Measurements from ENCODE around the gene FAM171A1.
"Not testable (repeated sequence)": the region's sequence is repeated elsewhere in the genome, so short reads cannot be mapped to it uniquely, and the experiment has no call there.

Gene FAM171A1

GRCh38 chr10:15236340-15236739, 134.7 kb downstream of the FAM171A1 start:
- DNase-seq: no peak

GRCh38 chr10:15232279-15232678, 138.8 kb downstream of the FAM171A1 start:
- DNase-seq: no peak

GRCh38 chr10:15231426-15231825, 139.7 kb downstream of the FAM171A1 start:
- DNase-seq: no peak

- no peak for DNase-seq
Observed at GRCh38 chr10:15230257-15230656, 140.8 kb downstream of the FAM171A1 start.

GRCh38 chr10:15229268-15229667, 141.8 kb downstream of the FAM171A1 start:
- DNase-seq: no peak

- DNase-seq: no peak
Observed at GRCh38 chr10:15228426-15228825, 142.7 kb downstream of the FAM171A1 start.

GRCh38 chr10:15227611-15228372, 143.3 kb downstream of the FAM171A1 start:
- DNase-seq: no peak

GRCh38 chr10:15225511-15225910, 145.6 kb downstream of the FAM171A1 start:
- no peak for DNase-seq

GRCh38 chr10:15224948-15225347, 146.1 kb downstream of the FAM171A1 start:
- no peak for DNase-seq

GRCh38 chr10:15223174-15223573, 147.9 kb downstream of the FAM171A1 start:
- no peak for DNase-seq

GRCh38 chr10:15222511-15222910, 148.6 kb downstream of the FAM171A1 start:
- DNase-seq: no peak

GRCh38 chr10:15220445-15220844, 150.6 kb downstream of the FAM171A1 start:
- no peak for DNase-seq

GRCh38 chr10:15216700-15217099, 154.4 kb downstream of the FAM171A1 start:
- DNase-seq: no peak

- no peak for DNase-seq
Observed at GRCh38 chr10:15214237-15214636, 156.9 kb downstream of the FAM171A1 start.

GRCh38 chr10:15213461-15213861, 157.6 kb downstream of the FAM171A1 start:
- no peak for DNase-seq

- DNase-seq: no peak
Observed at GRCh38 chr10:15211464-15211979, 159.6 kb downstream of the FAM171A1 start.

GRCh38 chr10:15210521-15210920, 160.6 kb downstream of the FAM171A1 start:
- no peak for DNase-seq

- DNase-seq: peak; percentile 54 to 59
Observed at GRCh38 chr10:15209827-15210509, 161.1 kb downstream of the FAM171A1 start.

GRCh38 chr10:15208221-15208620, 162.9 kb downstream of the FAM171A1 start:
- no peak for DNase-seq

- DNase-seq: not testable (repeated sequence)
Observed at GRCh38 chr10:15207410-15207809, 163.7 kb downstream of the FAM171A1 start.

GRCh38 chr10:15202639-15203038, 168.4 kb downstream of the FAM171A1 start:
- DNase-seq: no peak

- not testable (repeated sequence) for DNase-seq
Observed at GRCh38 chr10:15202301-15202621, 168.8 kb downstream of the FAM171A1 start.

- no peak for DNase-seq
Observed at GRCh38 chr10:15201589-15202300, 169.3 kb downstream of the FAM171A1 start.

- DNase-seq: no peak
Observed at GRCh38 chr10:15200626-15201025, 170.5 kb downstream of the FAM171A1 start.

All from cerebellar nuclear complex (tissue), 1 donor.